Muscle layer of colon (tissue), 2 donors: ENCODE data around the gene GRID1.

Experiments
- H3K27ac ChIP-seq: one replicate; pipeline ENCODE4 v1.7.0; 2013; ENCODE audit warnings: low read depth, mild to moderate bottlenecking, low read length, moderate library complexity
- H3K27me3 ChIP-seq, 2 donors: one replicate each; pipeline ENCODE4 v1.7.0; 2013; ENCODE audit warnings: low read length in 2 of 2, mild to moderate bottlenecking in 2 of 2; ENCODE audit not compliant: insufficient read depth in 2 of 2, control insufficient read depth in 1 of 2
- H3K36me3 ChIP-seq: one replicate; pipeline ENCODE4 v1.7.0; 2013; ENCODE audit warnings: mild to moderate bottlenecking, low read length; ENCODE audit not compliant: insufficient read depth
- H3K4me1 ChIP-seq: one replicate; pipeline ENCODE4 v1.7.0; 2013; ENCODE audit warnings: mild to moderate bottlenecking, low read length; ENCODE audit not compliant: insufficient read depth
- H3K4me3 ChIP-seq, 2 donors: one replicate each; pipeline ENCODE4 v1.7.0; 2013; ENCODE audit warnings: low read length in 2 of 2, low read depth in 1 of 2, mild to moderate bottlenecking in 1 of 2, moderate library complexity in 1 of 2
- H3K9ac ChIP-seq: one replicate; pipeline ENCODE4 v1.7.0; 2013; ENCODE audit warnings: low read length
- H3K9me3 ChIP-seq: one replicate; pipeline ENCODE4 v1.7.0; 2013; ENCODE audit warnings: mild to moderate bottlenecking, low read length
- donor health status: abdominal sarcoma.
- donor health status: Adenocarcinoma of cecum.

The GRID1 gene

GRCh38 chr10:86401588-86402282 is 35.1 kb upstream of the GRID1 start:
- H3K4me1 ChIP-seq = peaks cover 17% of the 10 kb centered on the region
- no peak overlapping the region for H3K9ac ChIP-seq
- peak overlapping the region; percentile 70 for H3K27ac ChIP-seq
- peak overlapping the region; percentile 73 to 89 for H3K4me3 ChIP-seq
- H3K27me3 ChIP-seq = no peaks in the 10 kb centered on the region
- H3K9me3 ChIP-seq = no peaks in the 10 kb centered on the region
- no peaks in the 10 kb centered on the region for H3K36me3 ChIP-seq

GRCh38 chr10:86400705-86401587 is 34.4 kb upstream of the GRID1 start:
- H3K36me3 ChIP-seq = no peaks in the 10 kb centered on the region
- peaks cover 17% of the 10 kb centered on the region for H3K4me1 ChIP-seq
- H3K27ac ChIP-seq = peak overlapping the region; percentile 70
- no peaks in the 10 kb centered on the region for H3K9me3 ChIP-seq
- H3K27me3 ChIP-seq = no peaks in the 10 kb centered on the region
- no peak overlapping the region for H3K9ac ChIP-seq
- H3K4me3 ChIP-seq = peak overlapping the region; percentile 73 to 89

- Histone ChIP-seq H3K4me1 (peaks cover 17% of the 10 kb centered on the region), H3K9ac (peak overlapping the region; percentile 29), H3K9me3 (no peaks in the 10 kb centered on the region), H3K36me3 (no peaks in the 10 kb centered on the region), H3K27ac (peak overlapping the region; percentile 70), H3K4me3 (peak overlapping the region; percentile 73 to 89), H3K27me3 (no peaks in the 10 kb centered on the region)
Observed at GRCh38 chr10:86399879-86400704, 33.5 kb upstream of the GRID1 start.

- Histone ChIP-seq H3K27ac (peak overlapping the region; percentile 70), H3K4me1 (peaks cover 17% of the 10 kb centered on the region), H3K9ac (peak overlapping the region; percentile 29), H3K36me3 (no peaks in the 10 kb centered on the region), H3K9me3 (no peaks in the 10 kb centered on the region), H3K4me3 (no peak overlapping the region), H3K27me3 (no peaks in the 10 kb centered on the region)
Observed at GRCh38 chr10:86399514-86399878, 32.9 kb upstream of the GRID1 start.

GRCh38 chr10:86397120-86397519 is 30.5 kb upstream of the GRID1 start:
- H3K27me3 ChIP-seq = no peaks in the 10 kb centered on the region
- no peaks in the 10 kb centered on the region for H3K9me3 ChIP-seq
- no peak overlapping the region for H3K27ac ChIP-seq
- H3K36me3 ChIP-seq = no peaks in the 10 kb centered on the region
- H3K4me1 ChIP-seq = peaks cover 13% of the 10 kb centered on the region
- no peak overlapping the region for H3K9ac ChIP-seq
- H3K4me3 ChIP-seq = no peak overlapping the region

GRCh38 chr10:86393862-86394455 is 27.4 kb upstream of the GRID1 start:
- Histone ChIP-seq H3K4me3 (no peak overlapping the region), H3K27ac (no peak overlapping the region), H3K9me3 (no peaks in the 10 kb centered on the region), H3K4me1 (no peaks in the 10 kb centered on the region), H3K36me3 (no peaks in the 10 kb centered on the region), H3K9ac (no peak overlapping the region), H3K27me3 (peaks cover 0 to 8% of the 10 kb centered on the region in 2 donors)

- Histone ChIP-seq H3K27me3 (peaks cover 0 to 8% of the 10 kb centered on the region in 2 donors), H3K36me3 (no peaks in the 10 kb centered on the region), H3K9me3 (no peaks in the 10 kb centered on the region), H3K4me3 (no peak overlapping the region), H3K4me1 (no peaks in the 10 kb centered on the region), H3K9ac (no peak overlapping the region), H3K27ac (no peak overlapping the region)
Observed at GRCh38 chr10:86393362-86393761, 26.8 kb upstream of the GRID1 start.

GRCh38 chr10:86392723-86393094 is 26.1 kb upstream of the GRID1 start:
- H3K9ac ChIP-seq = no peak overlapping the region
- H3K9me3 ChIP-seq = no peaks in the 10 kb centered on the region
- no peaks in the 10 kb centered on the region for H3K36me3 ChIP-seq
- no peak overlapping the region for H3K27ac ChIP-seq
- H3K4me3 ChIP-seq = no peak overlapping the region
- no peaks in the 10 kb centered on the region for H3K4me1 ChIP-seq
- peaks cover 0 to 15% of the 10 kb centered on the region in 2 donors for H3K27me3 ChIP-seq

GRCh38 chr10:86391986-86392722 is 25.6 kb upstream of the GRID1 start:
- Histone ChIP-seq H3K4me3 (no peak overlapping the region), H3K4me1 (no peaks in the 10 kb centered on the region), H3K27me3 (peaks cover 0 to 21% of the 10 kb centered on the region in 2 donors), H3K36me3 (no peaks in the 10 kb centered on the region), H3K27ac (no peak overlapping the region), H3K9ac (no peak overlapping the region), H3K9me3 (no peaks in the 10 kb centered on the region)

- H3K9ac ChIP-seq = no peak overlapping the region
- H3K36me3 ChIP-seq = no peaks in the 10 kb centered on the region
- H3K4me1 ChIP-seq = no peaks in the 10 kb centered on the region
- no peaks in the 10 kb centered on the region for H3K9me3 ChIP-seq
- no peak overlapping the region for H3K4me3 ChIP-seq
- H3K27me3 ChIP-seq = peaks cover 0 to 24% of the 10 kb centered on the region in 2 donors
- H3K27ac ChIP-seq = no peak overlapping the region
Observed at GRCh38 chr10:86391236-86391840, 24.7 kb upstream of the GRID1 start.
